ENCODE measurements around the gene SMTNL1. TPM values are rescaled to one million over a fixed set of nuclear protein-coding genes. Genes with fewer than 3 reads are reported as not detected.
A peak's percentile ranks its signal among the peaks of the same experiment; 100 is the strongest.

Gene SMTNL1
- polyA plus RNA-seq, 2 donors, result not detected

- Histone ChIP-seq H3K9me3 (ENCODE audit: control insufficient read depth in 2 of 2, insufficient read depth in 1 of 2, low read depth in 1 of 2, low read length in 1 of 2) (no peaks in the 10 kb centered on the region), H3K36me3 (ENCODE audit: control insufficient read depth in 2 of 2, insufficient read depth in 2 of 2, low read length in 1 of 2) (no peaks in the 10 kb centered on the region), H3K27ac (ENCODE audit: low read depth in 2 of 2, low read length in 1 of 2) (no peak overlapping the region), H3K4me1 (ENCODE audit: control insufficient read depth in 2 of 2, insufficient read depth in 2 of 2, low read length in 1 of 2) (no peaks in the 10 kb centered on the region), H3K4me3 (ENCODE audit: low read depth in 1 of 2, low read length in 2 of 2) (no peak overlapping the region), H3K27me3 (ENCODE audit: control insufficient read depth in 1 of 2, insufficient read depth in 2 of 2, low read length in 2 of 2) (no peaks in the 10 kb centered on the region)
- 62 to 77% methylated on average over 7 of the region's 7 CpGs for WGBS, 2 donors
Measured at GRCh38 chr11:57508341-57509170, 28.8 kb upstream of the SMTNL1 start.

GRCh38 chr11:57511741-57512430 lies 25.5 kb upstream of the SMTNL1 start:
- Histone ChIP-seq H3K27ac (ENCODE audit: low read depth in 2 of 2, low read length in 1 of 2) (no peak overlapping the region), H3K4me3 (ENCODE audit: low read depth in 1 of 2, low read length in 2 of 2) (no peak overlapping the region), H3K27me3 (ENCODE audit: control insufficient read depth in 1 of 2, insufficient read depth in 2 of 2, low read length in 2 of 2) (no peaks in the 10 kb centered on the region), H3K36me3 (ENCODE audit: control insufficient read depth in 2 of 2, insufficient read depth in 2 of 2, low read length in 1 of 2) (no peaks in the 10 kb centered on the region), H3K9me3 (ENCODE audit: control insufficient read depth in 2 of 2, insufficient read depth in 1 of 2, low read depth in 1 of 2, low read length in 1 of 2) (no peaks in the 10 kb centered on the region), H3K4me1 (ENCODE audit: control insufficient read depth in 2 of 2, insufficient read depth in 2 of 2, low read length in 1 of 2) (peaks cover 3 to 13% of the 10 kb centered on the region in 2 donors)
- WGBS, 2 donors, result 84 to 94% methylated on average over 6 of the region's 6 CpGs

- Histone ChIP-seq H3K36me3 (ENCODE audit: control insufficient read depth in 2 of 2, insufficient read depth in 2 of 2, low read length in 1 of 2) (no peaks in the 10 kb centered on the region), H3K27ac (ENCODE audit: low read depth in 2 of 2, low read length in 1 of 2) (no peak overlapping the region), H3K4me1 (ENCODE audit: control insufficient read depth in 2 of 2, insufficient read depth in 2 of 2, low read length in 1 of 2) (peaks cover 3 to 13% of the 10 kb centered on the region in 2 donors), H3K9me3 (ENCODE audit: control insufficient read depth in 2 of 2, insufficient read depth in 1 of 2, low read depth in 1 of 2, low read length in 1 of 2) (no peaks in the 10 kb centered on the region), H3K4me3 (ENCODE audit: low read depth in 1 of 2, low read length in 2 of 2) (no peak overlapping the region), H3K27me3 (ENCODE audit: control insufficient read depth in 1 of 2, insufficient read depth in 2 of 2, low read length in 2 of 2) (no peaks in the 10 kb centered on the region)
- 87 to 88% methylated on average over 12 of the region's 12 CpGs for WGBS, 2 donors
Measured at GRCh38 chr11:57512646-57513451, 24.5 kb upstream of the SMTNL1 start.

- Histone ChIP-seq H3K27ac (ENCODE audit: low read depth in 2 of 2, low read length in 1 of 2) (no peak overlapping the region), H3K4me3 (ENCODE audit: low read depth in 1 of 2, low read length in 2 of 2) (no peak overlapping the region), H3K9me3 (ENCODE audit: control insufficient read depth in 2 of 2, insufficient read depth in 1 of 2, low read depth in 1 of 2, low read length in 1 of 2) (no peaks in the 10 kb centered on the region), H3K27me3 (ENCODE audit: control insufficient read depth in 1 of 2, insufficient read depth in 2 of 2, low read length in 2 of 2) (no peaks in the 10 kb centered on the region), H3K4me1 (ENCODE audit: control insufficient read depth in 2 of 2, insufficient read depth in 2 of 2, low read length in 1 of 2) (peaks cover 3 to 13% of the 10 kb centered on the region in 2 donors), H3K36me3 (ENCODE audit: control insufficient read depth in 2 of 2, insufficient read depth in 2 of 2, low read length in 1 of 2) (no peaks in the 10 kb centered on the region)
- WGBS, 2 donors, result 39 to 47% methylated on average over 1 of the region's 1 CpG
Measured at GRCh38 chr11:57513452-57513795, 24.0 kb upstream of the SMTNL1 start.

GRCh38 chr11:57513911-57514537 lies 23.4 kb upstream of the SMTNL1 start:
- 11 to 14% methylated on average over 27 to 35 of the region's 35 CpGs for WGBS, 2 donors
- peak overlapping the region; percentile 15 to 56 for H3K27ac ChIP-seq (ENCODE audit: low read depth in 2 of 2, low read length in 1 of 2)
- no peaks in the 10 kb centered on the region for H3K27me3 ChIP-seq (ENCODE audit: control insufficient read depth in 1 of 2, insufficient read depth in 2 of 2, low read length in 2 of 2)
- H3K4me1 ChIP-seq (ENCODE audit: control insufficient read depth in 2 of 2, insufficient read depth in 2 of 2, low read length in 1 of 2), result peaks cover 3 to 13% of the 10 kb centered on the region in 2 donors
- no peaks in the 10 kb centered on the region for H3K36me3 ChIP-seq (ENCODE audit: control insufficient read depth in 2 of 2, insufficient read depth in 2 of 2, low read length in 1 of 2)
- H3K9me3 ChIP-seq (ENCODE audit: control insufficient read depth in 2 of 2, insufficient read depth in 1 of 2, low read depth in 1 of 2, low read length in 1 of 2), result no peaks in the 10 kb centered on the region
- peak overlapping the region; percentile 59 to 72 for H3K4me3 ChIP-seq (ENCODE audit: low read depth in 1 of 2, low read length in 2 of 2)

- Histone ChIP-seq H3K36me3 (ENCODE audit: control insufficient read depth in 2 of 2, insufficient read depth in 2 of 2, low read length in 1 of 2) (no peaks in the 10 kb centered on the region), H3K4me3 (ENCODE audit: low read depth in 1 of 2, low read length in 2 of 2) (peak overlapping the region; percentile 59 to 72), H3K9me3 (ENCODE audit: control insufficient read depth in 2 of 2, insufficient read depth in 1 of 2, low read depth in 1 of 2, low read length in 1 of 2) (no peaks in the 10 kb centered on the region), H3K27me3 (ENCODE audit: control insufficient read depth in 1 of 2, insufficient read depth in 2 of 2, low read length in 2 of 2) (no peaks in the 10 kb centered on the region), H3K4me1 (ENCODE audit: control insufficient read depth in 2 of 2, insufficient read depth in 2 of 2, low read length in 1 of 2) (peaks cover 3 to 13% of the 10 kb centered on the region in 2 donors), H3K27ac (ENCODE audit: low read depth in 2 of 2, low read length in 1 of 2) (peak overlapping the region; percentile 35 to 56)
- 0 to 1% methylated on average over 57 of the region's 57 CpGs for WGBS, 2 donors
Measured at GRCh38 chr11:57514538-57515331, 22.7 kb upstream of the SMTNL1 start.

- 0% methylated on average over 60 to 66 of the region's 66 CpGs for WGBS, 2 donors
Measured at GRCh38 chr11:57515332-57516060, 21.9 kb upstream of the SMTNL1 start, which contains the start of gene SLC43A1. Gene SLC43A1 (minus strand): TSS chr11:57515702. CDS start chr11:57514111, 1,591 bp downstream.

GRCh38 chr11:57516061-57516443 lies 21.3 kb upstream of the SMTNL1 start:
- peak overlapping the region in 1 of 2 donors; percentile 50 for H3K27ac ChIP-seq (ENCODE audit: low read depth in 2 of 2, low read length in 1 of 2)
- 15 to 16% methylated on average over 5 of the region's 5 CpGs for WGBS, 2 donors
- peak overlapping the region; percentile 59 to 72 for H3K4me3 ChIP-seq (ENCODE audit: low read depth in 1 of 2, low read length in 2 of 2)

More at GRCh38 chr11:57515332-57516060, 21.9 kb upstream of the SMTNL1 start, which contains the start of gene SLC43A1:
- Histone ChIP-seq H3K27me3 (ENCODE audit: control insufficient read depth in 1 of 2, insufficient read depth in 2 of 2, low read length in 2 of 2) (no peaks in the 10 kb centered on the region), H3K36me3 (ENCODE audit: control insufficient read depth in 2 of 2, insufficient read depth in 2 of 2, low read length in 1 of 2) (no peaks in the 10 kb centered on the region), H3K4me3 (ENCODE audit: low read depth in 1 of 2, low read length in 2 of 2) (peak within 1 kb of the TSS; percentile 59 to 72), H3K4me1 (ENCODE audit: control insufficient read depth in 2 of 2, insufficient read depth in 2 of 2, low read length in 1 of 2) (peaks cover 3 to 13% of the 10 kb centered on the region in 2 donors), H3K27ac (ENCODE audit: low read depth in 2 of 2, low read length in 1 of 2) (peak within 1 kb of the TSS; percentile 50 to 56), H3K9me3 (ENCODE audit: control insufficient read depth in 2 of 2, insufficient read depth in 1 of 2, low read depth in 1 of 2, low read length in 1 of 2) (no peaks in the 10 kb centered on the region)

More at GRCh38 chr11:57516061-57516443, 21.3 kb upstream of the SMTNL1 start:
- Histone ChIP-seq H3K27me3 (ENCODE audit: control insufficient read depth in 1 of 2, insufficient read depth in 2 of 2, low read length in 2 of 2) (no peaks in the 10 kb centered on the region), H3K4me1 (ENCODE audit: control insufficient read depth in 2 of 2, insufficient read depth in 2 of 2, low read length in 1 of 2) (peaks cover 3 to 13% of the 10 kb centered on the region in 2 donors), H3K9me3 (ENCODE audit: control insufficient read depth in 2 of 2, insufficient read depth in 1 of 2, low read depth in 1 of 2, low read length in 1 of 2) (no peaks in the 10 kb centered on the region), H3K36me3 (ENCODE audit: control insufficient read depth in 2 of 2, insufficient read depth in 2 of 2, low read length in 1 of 2) (no peaks in the 10 kb centered on the region)

Measured in esophagus (tissue), 2 donors.